Activated CD8-positive, alpha-beta T cell treated with anti-CD3 and anti-CD28 coated beads for 36 hours (primary cell): ENCODE data around the gene RCAN1. TPM values are rescaled to one million over a fixed set of nuclear protein-coding genes. Genes with fewer than 3 reads are reported as not detected.

Experiments used
- ATAC-seq: fragments of 200-7000 bp; cut with Tn5 transposase; one replicate; pipeline ENCODE4 v1.10.0; 2021; ENCODE audit warnings: mild to moderate bottlenecking, moderate library complexity
- CTCF ChIA-PET: fragments of 350-600 bp; sonication (Branson Sonifier 250); formaldehyde crosslinking; loops from one replicate; lab custom pipeline; 2021; ENCODE audit warnings: antibody characterized with exemption; lab: Charles Lee
- POLR2A ChIA-PET: fragments of 350-600 bp; sonication (Branson Sonifier 250); formaldehyde crosslinking; loops from one replicate; lab custom pipeline; 2021; ENCODE audit warnings: antibody characterized with exemption; lab: Charles Lee
- DNase-seq: peaks from one replicate; pipeline ENCODE4 v3.0.0-alpha.2; 2020
- H3K27ac Mint-ChIP-seq: one replicate; pipeline ENCODE4 v1.8.0; 2021; ENCODE audit warnings: mild to moderate bottlenecking, mixed read lengths
- H3K27me3 Mint-ChIP-seq: one replicate; pipeline ENCODE4 v1.8.0; 2021; ENCODE audit warnings: mixed read lengths
- H3K36me3 Mint-ChIP-seq: one replicate; pipeline ENCODE4 v1.8.0; 2021; ENCODE audit warnings: low read depth, mixed read lengths
- H3K4me1 Mint-ChIP-seq: one replicate; pipeline ENCODE4 v1.8.0; 2021; ENCODE audit warnings: low read depth, mixed read lengths
- H3K4me3 Mint-ChIP-seq: one replicate; pipeline ENCODE4 v1.8.0; 2021; ENCODE audit warnings: mild to moderate bottlenecking, moderate library complexity, mixed read lengths
- H3K9me3 Mint-ChIP-seq: one replicate; pipeline ENCODE4 v1.8.0; 2021; ENCODE audit warnings: mixed read lengths
- CTCF ChIP-seq: fragments of 200-600 bp; IDR thresholded peaks from one replicate; pipeline ENCODE4 v1.8.0; 2022; ENCODE audit warnings: antibody characterized with exemption, mild to moderate bottlenecking
- intact Hi-C: fragments of 100-400 bp; cut with micrococcal nuclease; formaldehyde crosslinking; loops from one replicate; pipeline ENCODE4 v1.10.0; 2022
- total RNA-seq, 2 experiments: library from RNA; stranded (reverse); gene quantifications; one replicate each; pipeline ENCODE4 v1.2.3, GENCODE V29; 2021

RCAN1 gene
- total RNA-seq, 2 experiments from 2014 or later, result 6.1 to 7.8 TPM

GRCh38 chr21:34636961-34637360 is 22.0 kb upstream of the RCAN1 start:
- Mint-ChIP-seq H3K9me3 (no peaks in the 10 kb centered on the region), H3K36me3 (no peaks in the 10 kb centered on the region), H3K4me3 (no peak overlapping the region), H3K4me1 (peaks cover 17% of the 10 kb centered on the region), H3K27me3 (no peaks in the 10 kb centered on the region), H3K27ac (no peak overlapping the region)
- DNase-seq (no peak), ATAC-seq (no peak)
- TF ChIP-seq CTCF, result no peak
- ChIA-PET CTCF (interaction anchor here (1.2 to 2.0 kb wide), 3 partner anchors 11 to 275 kb away, joined by 3 to 5 read pairs (median 4); no protein-coding TSS in a partner anchor), POLR2A (no interaction called here)
- intact Hi-C loops, result no loop called here

DNA sequence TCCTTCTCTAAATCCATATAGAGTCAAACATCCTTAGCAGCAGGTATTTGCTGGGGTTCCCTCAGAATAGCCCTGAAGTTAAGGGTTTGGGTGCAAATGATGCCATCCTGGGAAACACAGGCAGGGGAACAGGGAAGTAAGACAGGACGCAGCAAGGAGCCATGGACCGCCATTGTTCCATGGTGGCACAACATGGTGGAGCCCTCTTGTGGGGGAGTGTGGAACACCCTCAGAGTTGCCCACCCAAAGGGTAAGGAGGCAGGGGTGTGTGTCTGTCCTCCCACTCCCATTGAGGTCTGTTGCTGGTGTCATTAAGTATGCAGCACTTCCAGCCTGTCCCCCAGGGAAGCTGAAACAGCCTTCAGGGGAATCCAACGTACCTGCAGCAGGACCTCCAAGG is 20.4 kb upstream of the RCAN1 start:
- CTCF ChIA-PET, result interaction anchor here (1.5 kb wide), 1 partner anchor 271 kb away, joined by 3 read pairs; the partner anchor contains the start of gene KCNE2
- H3K4me3 Mint-ChIP-seq, result no peak overlapping the region
- H3K36me3 Mint-ChIP-seq, result no peaks in the 10 kb centered on the region
- no peaks in the 10 kb centered on the region for H3K27me3 Mint-ChIP-seq
- ATAC-seq, result no peak
- H3K9me3 Mint-ChIP-seq, result no peaks in the 10 kb centered on the region
- H3K27ac Mint-ChIP-seq, result no peak overlapping the region
- H3K4me1 Mint-ChIP-seq, result peaks cover 11% of the 10 kb centered on the region
- peak; percentile 35 for DNase-seq
- TF ChIP-seq CTCF, result peak; percentile 63
- POLR2A ChIA-PET, result no interaction called here
- intact Hi-C loops, result no loop called here

DNA sequence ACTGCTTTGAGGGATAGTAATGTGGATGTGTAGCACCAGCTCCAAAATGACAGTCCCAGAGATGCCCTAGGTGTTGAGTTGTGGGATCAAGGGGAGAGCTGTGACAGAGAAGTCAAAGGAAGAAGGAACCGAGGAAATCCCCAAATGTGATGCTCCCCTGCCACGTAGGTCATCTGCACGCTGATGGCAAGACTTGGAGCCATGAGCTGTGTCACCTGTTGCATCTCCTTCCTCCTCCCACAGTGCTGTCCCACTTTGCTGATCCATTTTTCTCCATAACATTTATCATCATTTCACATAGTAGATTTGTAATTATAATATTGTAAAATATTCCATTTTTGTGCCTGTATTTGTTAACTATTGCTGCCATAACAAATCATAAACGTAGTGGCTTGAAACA is 17.6 kb upstream of the RCAN1 start:
- Mint-ChIP-seq H3K4me3 (no peak overlapping the region), H3K9me3 (no peaks in the 10 kb centered on the region), H3K27ac (no peak overlapping the region), H3K36me3 (no peaks in the 10 kb centered on the region), H3K27me3 (no peaks in the 10 kb centered on the region), H3K4me1 (no peaks in the 10 kb centered on the region)
- no peak for TF ChIP-seq CTCF
- ChIA-PET POLR2A (no interaction called here), CTCF (interaction anchor here (0.9 to 3.8 kb wide), 10 partner anchors 10 to 270 kb away, joined by 3 to 27 read pairs (median 9); no protein-coding TSS in a partner anchor)
- ATAC-seq (no peak), DNase-seq (no peak)
- intact Hi-C loops, result no loop called here

DNA sequence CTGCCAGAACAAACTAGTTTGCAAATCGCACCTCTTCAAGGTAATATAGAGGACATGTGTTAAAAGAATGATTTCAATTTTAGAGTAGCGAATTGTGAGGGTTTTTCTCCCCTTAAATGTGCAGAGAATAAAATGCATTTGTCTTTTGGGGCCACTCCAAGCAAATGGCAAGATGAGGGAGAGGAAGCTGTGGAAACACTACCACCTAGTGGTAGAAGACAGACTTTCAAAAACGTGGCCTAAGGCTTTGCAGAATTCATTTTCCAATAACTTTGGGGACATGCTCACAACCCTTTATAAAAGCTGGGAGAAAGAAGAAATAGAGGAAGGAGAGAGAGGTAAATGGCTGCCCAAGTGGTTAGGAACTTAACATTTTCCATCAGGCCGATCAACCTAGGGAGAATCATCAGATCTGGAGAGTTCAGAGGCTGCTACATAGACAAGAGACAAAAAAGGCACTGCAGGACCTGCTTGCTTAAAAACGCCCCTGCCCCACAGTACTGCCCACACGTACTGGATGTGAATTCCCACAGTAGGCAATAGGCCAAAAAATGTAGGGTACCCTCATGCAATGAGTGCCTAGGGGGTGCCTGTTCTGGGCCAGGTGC is 15.7 kb upstream of the RCAN1 start:
- ChIA-PET POLR2A (interaction anchor here (1.0 kb wide), 1 partner anchor 60 kb away, joined by 5 read pairs; no protein-coding TSS in a partner anchor), CTCF (interaction anchor here (0.6 to 3.8 kb wide), 24 partner anchors 9 to 283 kb away, joined by 3 to 27 read pairs (median 4); partner anchors contain the start of gene RCAN1)
- intact Hi-C loops, result no loop called here
- Mint-ChIP-seq H3K27ac (no peak overlapping the region), H3K4me1 (no peaks in the 10 kb centered on the region), H3K27me3 (no peaks in the 10 kb centered on the region), H3K4me3 (no peak overlapping the region), H3K9me3 (no peaks in the 10 kb centered on the region), H3K36me3 (no peaks in the 10 kb centered on the region)
- peak; percentile 93 for TF ChIP-seq CTCF
- DNase-seq (peak; percentile 33), ATAC-seq (peak; percentile 56)

- no peaks in the 10 kb centered on the region for H3K9me3 Mint-ChIP-seq
- POLR2A ChIA-PET, result interaction anchor here (1.2 kb wide), 1 partner anchor 15 kb away, joined by 4 read pairs; no protein-coding TSS in a partner anchor
- CTCF ChIA-PET, result interaction anchor here (0.6 to 1.5 kb wide), 5 partner anchors 14 to 263 kb away, joined by 3 read pairs; partner anchors contain the start of gene KCNE2
- no peak for TF ChIP-seq CTCF
- intact Hi-C loops, result no loop called here
- H3K36me3 Mint-ChIP-seq, result no peaks in the 10 kb centered on the region
- H3K4me1 Mint-ChIP-seq, result no peaks in the 10 kb centered on the region
- DNase-seq, result no peak
- no peak for ATAC-seq
- no peak overlapping the region for H3K4me3 Mint-ChIP-seq
- peaks cover 5% of the 10 kb centered on the region for H3K27me3 Mint-ChIP-seq
- H3K27ac Mint-ChIP-seq, result no peak overlapping the region
These were observed 11.2 kb upstream of the RCAN1 start for GRCh38 chr21:34626131-34626530.
